WERI-Rb-1 (cell line): ENCODE results near the gene KCNK13.
A peak's percentile ranks its signal among the peaks of the same experiment; 100 is the strongest.
"Not testable (repeated sequence)": the region's sequence is repeated elsewhere in the genome, so short reads cannot be mapped to it uniquely, and the experiment has no call there.

ENCODE experiments used
- DNase-seq: peaks from one replicate; pipeline ENCODE4 v3.0.0-alpha.2; 2020
- H3K27ac ChIP-seq: fragments of 250-450 bp; sonication (Bioruptor Pico); 2 replicates; pipeline ENCODE4 v1.5.1; 2020; ENCODE audit warnings: mild to moderate bottlenecking, moderate library complexity
- H3K27me3 ChIP-seq: fragments of 250-450 bp; sonication (Bioruptor Pico); 2 replicates; pipeline ENCODE4 v1.5.1; 2021; ENCODE audit warnings: mild to moderate bottlenecking, low read depth, moderate library complexity; ENCODE audit not compliant: insufficient read depth, severe bottlenecking
- H3K36me3 ChIP-seq: fragments of 250-450 bp; sonication (Bioruptor Pico); 2 replicates; pipeline ENCODE4 v1.5.1; 2020; ENCODE audit warnings: mild to moderate bottlenecking, moderate library complexity
- H3K4me3 ChIP-seq: 2 replicates; pipeline ENCODE4 v1.5.1; 2011; ENCODE audit warnings: low read depth, mild to moderate bottlenecking, control low read depth, low read length
- H3K9me3 ChIP-seq: fragments of 250-450 bp; sonication (Bioruptor Pico); 2 replicates; pipeline ENCODE4 v1.5.1; 2021; ENCODE audit warnings: mild to moderate bottlenecking, moderate library complexity; ENCODE audit not compliant: severe bottlenecking
- TF ChIP-seq, protein P1 (sequence below): IDR thresholded peaks from 2 replicates; pipeline ENCODE4 v1.5.1; 2011; ENCODE audit warnings: low read depth, mild to moderate bottlenecking, control low read depth, inconsistent platforms, low read length

Gene KCNK13

DNA sequence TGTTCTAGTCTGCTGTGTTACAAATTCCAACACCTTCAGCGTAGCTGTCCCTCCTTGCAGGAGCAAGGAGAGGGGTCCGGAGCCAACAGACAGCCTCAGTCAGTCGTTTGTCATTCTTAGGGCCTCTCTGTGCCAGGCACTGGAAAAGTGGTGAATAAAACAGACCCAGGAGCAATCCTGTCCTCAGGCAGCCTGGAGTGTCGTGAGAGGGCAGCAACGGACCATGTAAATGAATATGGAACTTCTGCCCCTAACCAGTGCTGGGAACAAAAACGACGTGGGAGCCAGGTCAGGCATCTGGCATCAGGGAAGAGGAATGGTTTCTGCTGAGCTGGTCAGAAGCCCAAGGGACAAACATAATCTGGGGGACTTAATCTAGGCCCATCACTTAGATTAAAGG, 129.8 kb downstream of the KCNK13 start:
- Histone ChIP-seq H3K9me3 (no peaks in the 10 kb centered on the region), H3K27me3 (peaks cover 8% of the 10 kb centered on the region), H3K4me3 (no peak overlapping the region), H3K27ac (no peak overlapping the region), H3K36me3 (no peaks in the 10 kb centered on the region)
- TF ChIP-seq, protein P1, sequence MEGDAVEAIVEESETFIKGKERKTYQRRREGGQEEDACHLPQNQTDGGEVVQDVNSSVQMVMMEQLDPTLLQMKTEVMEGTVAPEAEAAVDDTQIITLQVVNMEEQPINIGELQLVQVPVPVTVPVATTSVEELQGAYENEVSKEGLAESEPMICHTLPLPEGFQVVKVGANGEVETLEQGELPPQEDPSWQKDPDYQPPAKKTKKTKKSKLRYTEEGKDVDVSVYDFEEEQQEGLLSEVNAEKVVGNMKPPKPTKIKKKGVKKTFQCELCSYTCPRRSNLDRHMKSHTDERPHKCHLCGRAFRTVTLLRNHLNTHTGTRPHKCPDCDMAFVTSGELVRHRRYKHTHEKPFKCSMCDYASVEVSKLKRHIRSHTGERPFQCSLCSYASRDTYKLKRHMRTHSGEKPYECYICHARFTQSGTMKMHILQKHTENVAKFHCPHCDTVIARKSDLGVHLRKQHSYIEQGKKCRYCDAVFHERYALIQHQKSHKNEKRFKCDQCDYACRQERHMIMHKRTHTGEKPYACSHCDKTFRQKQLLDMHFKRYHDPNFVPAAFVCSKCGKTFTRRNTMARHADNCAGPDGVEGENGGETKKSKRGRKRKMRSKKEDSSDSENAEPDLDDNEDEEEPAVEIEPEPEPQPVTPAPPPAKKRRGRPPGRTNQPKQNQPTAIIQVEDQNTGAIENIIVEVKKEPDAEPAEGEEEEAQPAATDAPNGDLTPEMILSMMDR = no peak
- DNase-seq = no peak

- TF ChIP-seq, protein P1 = peak; percentile 74
- DNase-seq = peak; percentile 30
- no peak overlapping the region for H3K27ac ChIP-seq
- no peak overlapping the region for H3K4me3 ChIP-seq
- no peaks in the 10 kb centered on the region for H3K36me3 ChIP-seq
- peaks cover 8% of the 10 kb centered on the region for H3K27me3 ChIP-seq
- no peaks in the 10 kb centered on the region for H3K9me3 ChIP-seq
Observed at GRCh38 chr14:90193925-90194324, 132.1 kb downstream of the KCNK13 start.

DNA sequence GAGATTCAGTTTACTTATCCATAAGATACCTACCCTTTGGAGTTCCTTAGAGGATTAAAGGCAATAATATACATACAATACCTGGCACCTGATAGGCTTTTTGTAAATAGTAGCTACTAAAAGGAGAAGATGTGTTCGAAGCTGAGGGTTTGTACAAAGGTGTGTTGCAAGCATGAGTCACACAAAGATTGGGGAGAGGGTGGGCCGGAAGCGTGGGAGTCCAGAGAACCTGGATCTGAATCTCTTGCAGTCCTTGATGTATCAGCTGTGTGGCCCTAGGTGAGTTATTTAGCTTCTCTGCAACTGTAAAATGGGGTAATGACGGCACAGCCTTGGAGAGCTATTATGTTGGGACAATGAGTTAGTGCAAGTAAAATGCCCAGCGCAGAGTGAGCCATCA, 132.9 kb downstream of the KCNK13 start:
- Histone ChIP-seq H3K27me3 (peaks cover 5% of the 10 kb centered on the region), H3K4me3 (no peak overlapping the region), H3K9me3 (no peaks in the 10 kb centered on the region), H3K36me3 (no peaks in the 10 kb centered on the region), H3K27ac (no peak overlapping the region)
- DNase-seq = no peak
- TF ChIP-seq, protein P1 = no peak

DNA sequence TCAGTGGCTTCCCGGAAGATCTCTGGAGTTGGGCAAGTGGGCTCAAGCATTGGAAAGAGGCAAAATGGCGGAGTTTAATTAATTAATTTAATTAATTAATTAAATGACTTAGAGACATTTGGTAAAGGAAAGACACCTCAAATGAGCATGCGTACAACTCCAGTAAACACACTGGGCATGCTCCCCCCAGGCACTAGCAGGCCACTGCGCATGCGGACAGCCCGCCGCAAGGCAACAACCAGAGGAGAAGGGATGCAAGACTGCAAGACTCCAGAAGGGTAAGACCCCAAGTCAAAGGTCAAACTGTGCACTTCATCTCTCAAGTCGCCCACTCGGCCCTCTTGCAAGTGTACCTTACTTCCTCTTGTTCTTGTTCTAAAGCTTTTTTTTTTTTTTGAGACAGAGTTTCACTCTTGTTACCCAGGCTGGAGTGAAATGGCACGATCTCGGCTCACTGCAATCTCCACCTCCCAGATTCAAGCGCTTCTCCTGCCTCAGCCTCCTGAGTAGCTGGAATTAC, 136.8 kb downstream of the KCNK13 start:
- Histone ChIP-seq H3K27me3 (peaks cover 7% of the 10 kb centered on the region), H3K4me3 (no peak overlapping the region), H3K36me3 (no peaks in the 10 kb centered on the region), H3K27ac (no peak overlapping the region), H3K9me3 (no peaks in the 10 kb centered on the region)
- no peak for DNase-seq
- TF ChIP-seq, protein P1 = no peak

GRCh38 chr14:90200546-90200945, 138.8 kb downstream of the KCNK13 start:
- H3K9me3 ChIP-seq, H3K27ac ChIP-seq, H3K27me3 ChIP-seq, H3K36me3 ChIP-seq, H3K4me3 ChIP-seq, DNase-seq: not testable (repeated sequence)

DNA sequence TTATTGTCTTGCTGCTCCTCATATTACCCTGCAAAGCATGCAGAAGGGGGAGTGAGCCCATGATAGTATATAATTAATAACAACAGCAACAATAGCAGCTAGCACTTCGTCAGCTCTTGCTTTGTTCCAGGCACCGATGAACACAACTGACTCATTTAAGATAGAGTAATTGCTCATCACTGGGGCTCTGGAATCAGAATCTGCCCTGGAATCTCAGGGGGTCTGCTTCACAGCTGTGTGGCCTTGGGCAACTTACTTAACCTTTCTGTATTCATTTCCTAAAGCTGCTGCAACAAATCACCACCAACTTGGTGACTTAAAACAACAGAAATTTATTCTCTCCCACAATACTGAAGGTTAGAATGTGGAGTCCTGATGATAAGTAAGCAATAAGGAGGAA, 139.6 kb downstream of the KCNK13 start:
- H3K36me3 ChIP-seq = no peaks in the 10 kb centered on the region
- no peaks in the 10 kb centered on the region for H3K9me3 ChIP-seq
- peaks cover 6% of the 10 kb centered on the region for H3K27me3 ChIP-seq
- TF ChIP-seq, protein P1 = no peak
- DNase-seq = no peak
- H3K4me3 ChIP-seq = no peak overlapping the region
- no peak overlapping the region for H3K27ac ChIP-seq
